Testis (tissue), 2 donors: ENCODE results near the gene SERPINB10.

ENCODE experiments used
- POLR2A ChIP-seq: fragments of 450-650 bp; IDR thresholded peaks from one replicate; pipeline ENCODE4 v1.6.1; 2017; ENCODE audit warnings: antibody characterized with exemption, mild to moderate bottlenecking, moderate library complexity
- TF ChIP-seq, protein P1 (sequence below), 3 experiments: fragments of 450-650 bp in 2 of 3; fragments of 200-600 bp in 1 of 3; sonication (generic) in 1 of 3; IDR thresholded peaks; one replicate each; pipeline ENCODE4 v1.5.1; 2016 to 2019; ENCODE audit warnings: antibody characterized with exemption in 3 of 3, mild to moderate bottlenecking in 2 of 3, moderate library complexity in 1 of 3

DNA sequence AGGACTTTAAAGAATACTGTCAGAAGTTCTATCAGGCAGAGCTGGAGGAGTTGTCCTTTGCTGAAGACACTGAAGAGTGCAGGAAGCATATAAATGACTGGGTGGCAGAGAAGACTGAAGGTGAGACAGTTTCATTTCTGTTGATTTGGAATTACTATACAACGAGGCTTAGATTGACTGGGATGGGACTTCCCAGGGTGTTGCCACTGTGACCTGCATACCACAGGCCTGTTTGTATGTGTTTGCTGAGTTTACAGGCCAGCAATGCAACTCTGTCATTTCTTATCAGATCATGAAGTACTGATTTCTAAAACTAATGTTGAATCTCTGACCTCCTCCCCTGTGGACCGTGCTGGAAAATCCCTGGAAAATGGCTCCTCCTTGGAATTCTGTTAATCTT, 74.0 kb downstream of the SERPINB10 start:
- TF ChIP-seq, protein P1, sequence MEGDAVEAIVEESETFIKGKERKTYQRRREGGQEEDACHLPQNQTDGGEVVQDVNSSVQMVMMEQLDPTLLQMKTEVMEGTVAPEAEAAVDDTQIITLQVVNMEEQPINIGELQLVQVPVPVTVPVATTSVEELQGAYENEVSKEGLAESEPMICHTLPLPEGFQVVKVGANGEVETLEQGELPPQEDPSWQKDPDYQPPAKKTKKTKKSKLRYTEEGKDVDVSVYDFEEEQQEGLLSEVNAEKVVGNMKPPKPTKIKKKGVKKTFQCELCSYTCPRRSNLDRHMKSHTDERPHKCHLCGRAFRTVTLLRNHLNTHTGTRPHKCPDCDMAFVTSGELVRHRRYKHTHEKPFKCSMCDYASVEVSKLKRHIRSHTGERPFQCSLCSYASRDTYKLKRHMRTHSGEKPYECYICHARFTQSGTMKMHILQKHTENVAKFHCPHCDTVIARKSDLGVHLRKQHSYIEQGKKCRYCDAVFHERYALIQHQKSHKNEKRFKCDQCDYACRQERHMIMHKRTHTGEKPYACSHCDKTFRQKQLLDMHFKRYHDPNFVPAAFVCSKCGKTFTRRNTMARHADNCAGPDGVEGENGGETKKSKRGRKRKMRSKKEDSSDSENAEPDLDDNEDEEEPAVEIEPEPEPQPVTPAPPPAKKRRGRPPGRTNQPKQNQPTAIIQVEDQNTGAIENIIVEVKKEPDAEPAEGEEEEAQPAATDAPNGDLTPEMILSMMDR (IDR thresholded peaks at IDR 0.05): no peak
- TF ChIP-seq POLR2A: no peak
